T-helper 1 cell (primary cell): ENCODE results near the gene FOXP1.
A peak's percentile ranks its signal among the peaks of the same experiment; 100 is the strongest.

Source experiments
- DNase-seq, 5 donors: peaks; one replicate each; pipeline ENCODE4 v3.0.0-alpha.2; 2012 to 2020

Gene FOXP1

GRCh38 chr3:71393745-71394144 is 189.8 kb downstream of the FOXP1 start:
- no peak for DNase-seq

- DNase-seq = peak in 1 of 5 donors; percentile 53
Observed at GRCh38 chr3:71393093-71393492, 190.4 kb downstream of the FOXP1 start.

DNA sequence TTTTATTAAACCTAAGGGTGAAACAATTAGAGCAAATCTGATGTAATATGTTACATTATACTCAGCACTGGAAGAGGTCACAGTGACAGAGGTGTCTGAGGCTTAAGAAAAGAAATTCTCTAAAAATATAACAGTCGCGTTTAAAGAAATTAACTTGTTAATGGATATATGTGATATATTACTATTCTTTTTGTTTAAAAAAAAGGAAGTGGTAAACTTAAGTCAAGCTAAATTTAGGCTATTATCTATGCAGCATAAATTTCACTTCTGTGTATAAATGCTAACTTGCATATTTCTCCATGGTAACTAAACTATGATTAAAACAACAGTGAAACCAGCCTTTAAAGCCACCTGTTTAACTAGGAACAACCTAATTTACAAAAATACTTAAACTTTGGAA is 191.3 kb downstream of the FOXP1 start:
- no peak for DNase-seq

- DNase-seq = no peak
Observed at GRCh38 chr3:71391361-71391760, 192.2 kb downstream of the FOXP1 start.

- peak in 1 of 5 donors; percentile 12 for DNase-seq
Observed at GRCh38 chr3:71389911-71390573, 193.5 kb downstream of the FOXP1 start.

DNA sequence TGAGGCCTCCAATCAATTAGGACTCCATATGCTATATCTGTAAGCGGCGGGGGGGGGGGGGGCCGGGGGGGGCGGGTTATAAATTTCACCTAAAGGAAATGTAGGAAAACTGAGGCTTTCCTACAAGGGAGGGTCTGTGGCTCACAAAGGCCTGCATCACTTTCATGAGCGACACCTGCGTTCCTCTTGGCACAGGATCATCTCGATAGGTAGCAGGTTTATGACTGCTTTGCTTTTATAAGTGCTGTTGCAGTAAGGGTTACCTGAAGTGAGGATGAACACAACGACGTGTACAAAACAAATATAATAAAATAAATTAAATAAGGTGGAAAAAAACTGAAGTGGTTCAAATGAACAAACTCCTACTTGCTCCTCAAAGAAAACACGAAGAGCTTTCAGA is 194.3 kb downstream of the FOXP1 start:
- DNase-seq = no peak

- no peak for DNase-seq
Observed at GRCh38 chr3:71388535-71389120, 194.9 kb downstream of the FOXP1 start.

DNA sequence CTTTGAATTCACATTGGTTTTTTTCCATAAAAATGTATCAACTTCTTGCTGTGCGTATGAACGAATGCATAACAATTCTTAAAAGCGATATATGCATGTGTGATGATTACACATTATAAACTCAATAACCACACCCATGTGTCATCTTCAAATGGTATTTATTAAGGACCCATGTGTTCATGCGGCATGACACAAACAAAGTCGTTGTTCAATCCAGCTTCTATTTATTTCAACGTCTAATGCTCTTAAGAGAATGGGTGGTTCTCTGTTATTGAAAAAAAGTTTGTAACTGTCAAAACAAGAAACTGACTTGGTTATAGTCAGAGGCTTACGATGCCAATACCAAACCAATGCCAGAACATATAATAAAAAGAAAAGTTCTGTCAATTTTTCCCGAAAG is 195.9 kb downstream of the FOXP1 start:
- no peak for DNase-seq

- DNase-seq = no peak
Observed at GRCh38 chr3:71384837-71385716, 198.5 kb downstream of the FOXP1 start.

DNA sequence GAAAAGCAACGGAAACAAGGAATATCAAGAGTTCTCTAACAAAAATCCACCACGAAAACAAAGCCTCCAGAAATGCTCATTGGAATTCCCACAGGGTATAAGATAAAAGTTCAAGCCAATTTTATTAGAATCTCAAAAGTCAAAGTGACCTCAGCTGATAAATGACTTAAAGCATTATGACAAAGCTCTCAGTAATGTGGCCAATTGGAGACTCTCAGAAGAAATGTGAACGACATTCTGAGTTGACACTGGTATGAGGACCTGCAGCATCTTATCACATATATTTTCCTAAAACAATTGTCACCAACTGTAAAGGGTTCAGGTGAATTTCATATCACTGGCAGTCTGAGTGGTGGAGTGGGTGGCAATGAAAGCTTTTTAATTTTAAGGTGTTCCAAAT is 199.1 kb downstream of the FOXP1 start:
- DNase-seq = no peak

- no peak for DNase-seq
Observed at GRCh38 chr3:71380096-71380495, 203.4 kb downstream of the FOXP1 start.

GRCh38 chr3:71378509-71378908 is 205.0 kb downstream of the FOXP1 start:
- no peak for DNase-seq

DNA sequence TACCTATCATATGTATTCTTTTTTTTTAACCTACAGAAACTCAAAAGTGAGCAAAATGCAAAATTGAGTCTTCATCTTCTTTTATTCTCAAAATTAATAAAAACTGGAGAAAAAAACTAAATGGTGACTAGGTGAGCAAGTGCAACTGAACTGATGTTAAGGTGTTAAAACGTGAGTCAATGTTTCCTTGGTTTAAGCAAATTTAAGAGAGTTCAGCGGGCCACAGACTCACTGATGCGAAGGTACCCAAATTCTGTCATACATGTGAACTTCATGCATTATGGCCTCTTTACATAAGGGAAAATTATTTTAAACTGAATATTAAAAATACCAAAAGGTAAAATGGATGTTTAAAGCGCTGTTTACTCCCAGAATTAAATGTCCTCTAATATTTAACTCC is 206.6 kb downstream of the FOXP1 start:
- no peak for DNase-seq

- DNase-seq = no peak
Observed at GRCh38 chr3:71376503-71376902, 207.0 kb downstream of the FOXP1 start.

- DNase-seq = no peak
Observed at GRCh38 chr3:71374582-71374981, 208.9 kb downstream of the FOXP1 start.

- DNase-seq = peak in 1 of 5 donors; percentile 22
Observed at GRCh38 chr3:71372911-71373637, 210.5 kb downstream of the FOXP1 start.

- DNase-seq = no peak
Observed at GRCh38 chr3:71372241-71372768, 211.2 kb downstream of the FOXP1 start.

- DNase-seq = no peak
Observed at GRCh38 chr3:71371282-71371681, 212.2 kb downstream of the FOXP1 start.

DNA sequence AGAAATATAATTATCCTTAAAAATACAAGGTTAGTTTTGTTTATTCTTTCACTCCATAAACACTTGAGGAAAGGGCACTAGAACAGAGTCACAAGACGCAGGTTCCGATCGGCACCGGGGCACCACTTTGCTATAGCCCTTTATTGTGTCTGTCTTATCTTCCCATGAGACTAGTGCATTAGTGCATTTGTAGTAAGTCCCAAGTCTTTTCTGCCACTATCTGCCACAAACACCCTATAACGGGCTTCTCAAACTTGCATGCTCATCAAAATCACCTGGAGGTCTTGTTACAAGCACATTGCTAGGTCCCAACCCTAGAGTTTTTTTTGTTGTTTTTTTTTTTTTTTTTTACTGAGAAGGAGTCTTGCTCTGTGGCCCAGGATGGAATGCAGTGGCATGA is 213.1 kb downstream of the FOXP1 start:
- DNase-seq = no peak

DNA sequence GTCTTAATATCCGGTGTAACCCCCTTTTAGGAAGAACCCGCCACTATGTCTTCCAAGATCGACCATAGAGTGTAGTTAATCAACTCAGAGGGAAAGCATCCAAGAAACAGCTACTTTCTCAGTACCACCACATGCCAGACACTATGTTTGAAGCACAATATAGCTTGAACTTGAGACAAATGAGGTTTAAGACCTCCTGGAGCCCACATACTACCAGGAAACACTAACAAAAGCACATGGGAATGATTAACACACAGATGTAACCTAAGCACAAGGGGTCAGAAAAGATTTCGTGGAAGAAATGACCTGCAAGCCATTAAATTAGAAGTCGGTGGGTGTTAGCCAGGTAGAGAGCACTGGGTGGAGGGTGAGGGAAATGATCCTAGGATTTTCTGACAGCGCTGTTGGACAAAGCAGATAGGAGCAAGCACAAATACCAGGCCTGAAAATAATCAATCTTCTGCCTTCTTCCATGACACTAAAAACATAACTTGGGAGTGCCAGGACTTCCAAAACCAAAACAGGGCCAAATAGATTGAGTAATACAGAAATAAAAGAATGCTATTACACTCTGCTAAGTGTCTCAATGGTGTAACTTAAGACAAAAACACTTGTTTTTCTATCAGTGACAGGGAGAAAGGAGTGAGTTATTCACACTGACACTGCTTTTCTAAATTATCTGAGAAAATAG is 213.7 kb downstream of the FOXP1 start:
- no peak for DNase-seq

DNA sequence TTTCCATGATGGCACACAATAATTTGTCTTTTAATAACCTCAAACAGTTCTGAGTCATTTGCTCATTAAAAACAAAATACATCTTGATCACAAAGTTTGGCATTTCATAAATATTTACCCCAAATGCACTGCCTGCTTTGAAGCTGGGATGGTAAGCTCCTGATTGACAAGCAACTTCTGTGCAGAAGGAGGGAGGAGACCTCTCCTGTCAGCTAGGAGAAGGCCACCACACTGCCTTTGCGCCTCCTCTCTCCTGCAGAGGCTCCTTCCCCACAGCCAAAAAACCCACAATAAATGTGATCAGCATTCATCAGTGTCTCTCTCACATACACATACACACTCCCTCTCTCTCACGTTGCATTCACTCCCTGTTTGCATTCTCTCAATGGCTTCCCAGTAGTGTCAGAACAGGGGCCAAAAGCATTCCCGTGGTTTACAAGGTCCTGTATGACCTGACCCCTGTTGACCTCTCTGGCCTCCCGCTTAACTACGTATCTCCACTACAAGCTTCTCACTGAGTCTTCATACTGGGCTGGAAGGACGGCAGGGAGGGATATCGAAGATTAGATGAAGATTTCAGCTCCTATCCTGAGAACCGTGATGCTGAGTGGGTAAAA is 216.4 kb downstream of the FOXP1 start:
- DNase-seq = no peak
